Mesendoderm (in vitro differentiated cells): ENCODE data around the gene ZNF268.

Experiments
- DNase-seq: peaks from one replicate; pipeline ENCODE4 v3.0.0; 2013
- H2AK5ac ChIP-seq: 2 replicates; pipeline ENCODE4 v1.6.1; 2013; ENCODE audit warnings: low read length, inconsistent platforms
- H2BK120ac ChIP-seq: 2 replicates; pipeline ENCODE4 v1.6.1; 2013; ENCODE audit warnings: low read depth, mild to moderate bottlenecking, low read length, moderate library complexity, mixed read lengths
- H2BK15ac ChIP-seq: replicated peaks from 2 replicates; pipeline ENCODE4 v1.6.1; 2013; ENCODE audit warnings: low read depth, mild to moderate bottlenecking, moderate library complexity
- H2BK5ac ChIP-seq: 2 replicates; pipeline ENCODE4 v1.6.1; 2013; ENCODE audit warnings: low read length, inconsistent platforms
- H3K18ac ChIP-seq: 2 replicates; pipeline ENCODE4 v1.6.1; 2013; ENCODE audit warnings: mild to moderate bottlenecking, low read length, mixed read lengths
- H3K23ac ChIP-seq: one replicate; pipeline ENCODE4 v1.6.1; 2013; ENCODE audit warnings: low read length
- H3K27ac ChIP-seq: 2 replicates; pipeline ENCODE4 v1.5.1; 2013; ENCODE audit warnings: low read depth, mild to moderate bottlenecking, inconsistent platforms, low read length, moderate library complexity
- H3K27me3 ChIP-seq: 2 replicates; pipeline ENCODE4 v1.6.1; 2013; ENCODE audit warnings: low read length, control low read depth, mild to moderate bottlenecking, inconsistent platforms; ENCODE audit not compliant: insufficient read depth, poor library complexity
- H3K36me3 ChIP-seq: 2 replicates; pipeline ENCODE4 v1.6.1; 2013; ENCODE audit warnings: low read length, inconsistent platforms; ENCODE audit not compliant: control insufficient read depth, insufficient read depth
- H3K4ac ChIP-seq: one replicate; pipeline ENCODE4 v1.6.1; 2013; ENCODE audit warnings: low read depth, mild to moderate bottlenecking, low read length, moderate library complexity
- H3K4me1 ChIP-seq: 2 replicates; pipeline ENCODE4 v1.6.1; 2013; ENCODE audit warnings: low read depth, low read length, inconsistent platforms; ENCODE audit not compliant: control insufficient read depth
- H3K4me2 ChIP-seq: 2 replicates; pipeline ENCODE4 v1.6.1; 2013; ENCODE audit warnings: low read length
- H3K4me3 ChIP-seq: 2 replicates; pipeline ENCODE4 v1.5.1; 2013; ENCODE audit warnings: mild to moderate bottlenecking, low read length
- H3K56ac ChIP-seq: one replicate; pipeline ENCODE4 v1.6.1; 2013; ENCODE audit warnings: low read length
- H3K79me1 ChIP-seq: 2 replicates; pipeline ENCODE4 v1.6.1; 2013; ENCODE audit warnings: low read length, inconsistent platforms
- H3K79me2 ChIP-seq: 2 replicates; pipeline ENCODE4 v1.6.1; 2013; ENCODE audit warnings: mild to moderate bottlenecking, low read length; ENCODE audit not compliant: control insufficient read depth, insufficient read depth
- H3K9ac ChIP-seq: 2 replicates; pipeline ENCODE4 v1.6.1; 2013; ENCODE audit warnings: low read length, inconsistent platforms
- H4K5ac ChIP-seq: one replicate; pipeline ENCODE4 v1.6.1; 2013; ENCODE audit warnings: low read length
- H4K8ac ChIP-seq: one replicate; pipeline ENCODE4 v1.6.1; 2013; ENCODE audit warnings: low read depth, mild to moderate bottlenecking, control low read depth, low read length, moderate library complexity
- WGBS: extraction: QIAGEN DNeasy Blood & Tissue Kit; methylation state at CpG from one replicate; pipeline ENCODE4 v1.1.7; 2013; ENCODE audit warnings: low lambda C conversion rate, missing lambda C conversion rate; ENCODE audit not compliant: insufficient coverage; ENCODE audit errors: extremely low coverage; 5-methylcytosine and 5-hydroxymethylcytosine counted together

ZNF268 gene

DNA sequence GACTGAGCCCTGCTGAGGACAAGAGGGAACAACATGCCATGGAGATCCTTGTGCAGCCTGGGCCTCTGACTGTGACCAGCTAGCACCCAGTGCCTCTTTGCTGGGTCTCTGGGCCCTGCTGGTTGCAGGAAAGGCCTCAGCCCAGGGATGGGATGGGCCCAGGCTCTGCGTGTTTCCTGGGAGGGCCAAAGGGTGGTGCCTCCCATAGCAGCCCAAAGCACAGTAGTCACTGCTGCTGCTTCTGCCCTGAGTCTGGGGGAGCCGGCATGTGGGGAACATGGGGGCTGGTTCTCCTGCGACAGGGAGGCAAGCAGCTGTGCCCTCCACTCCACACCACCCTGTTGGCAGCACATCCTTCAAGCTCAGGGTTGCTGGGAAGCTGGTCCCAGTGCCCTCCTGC, 35.9 kb downstream of the ZNF268 start:
- Histone ChIP-seq H3K4ac (no peak overlapping the region), H2BK120ac (no peak overlapping the region), H4K5ac (no peak overlapping the region), H3K23ac (no peak overlapping the region), H3K18ac (no peak overlapping the region), H3K36me3 (no peaks in the 10 kb centered on the region), H3K56ac (no peak overlapping the region), H2BK15ac (no peak overlapping the region), H3K4me1 (no peaks in the 10 kb centered on the region), H3K9ac (no peak overlapping the region), H3K4me3 (no peak overlapping the region), H3K79me1 (no peaks in the 10 kb centered on the region), H4K8ac (no peak overlapping the region), H3K27ac (no peak overlapping the region), H3K4me2 (no peak overlapping the region), H2AK5ac (no peak overlapping the region), H3K79me2 (no peaks in the 10 kb centered on the region), H3K27me3 (no peaks in the 10 kb centered on the region), H2BK5ac (no peak overlapping the region)
- DNase-seq, result no peak
- no CpG with 5 or more reads among the region's 3 CpGs for WGBS

- Histone ChIP-seq H3K23ac (no peak overlapping the region), H3K4me3 (no peak overlapping the region), H4K5ac (no peak overlapping the region), H2BK15ac (no peak overlapping the region), H3K27ac (no peak overlapping the region), H4K8ac (no peak overlapping the region), H3K4me2 (no peak overlapping the region), H3K56ac (no peak overlapping the region), H3K4me1 (no peaks in the 10 kb centered on the region), H3K4ac (no peak overlapping the region), H3K9ac (no peak overlapping the region), H3K18ac (no peak overlapping the region), H3K36me3 (no peaks in the 10 kb centered on the region), H3K79me1 (no peaks in the 10 kb centered on the region), H2BK120ac (no peak overlapping the region), H3K79me2 (no peaks in the 10 kb centered on the region), H2BK5ac (no peak overlapping the region), H2AK5ac (no peak overlapping the region), H3K27me3 (no peaks in the 10 kb centered on the region)
- no peak for DNase-seq
- WGBS, result no CpG with 5 or more reads among the region's 6 CpGs
Observed at GRCh38 chr12:133220521-133220920, 39.2 kb downstream of the ZNF268 start.

- Histone ChIP-seq H3K4ac (no peak overlapping the region), H2BK15ac (no peak overlapping the region), H3K4me3 (no peak overlapping the region), H3K79me2 (no peaks in the 10 kb centered on the region), H3K9ac (no peak overlapping the region), H3K36me3 (no peaks in the 10 kb centered on the region), H3K56ac (no peak overlapping the region), H2BK120ac (no peak overlapping the region), H3K18ac (no peak overlapping the region), H3K27me3 (no peaks in the 10 kb centered on the region), H3K4me1 (no peaks in the 10 kb centered on the region), H4K5ac (no peak overlapping the region), H2BK5ac (no peak overlapping the region), H3K4me2 (no peak overlapping the region), H3K79me1 (no peaks in the 10 kb centered on the region), H3K27ac (no peak overlapping the region), H4K8ac (no peak overlapping the region), H2AK5ac (no peak overlapping the region), H3K23ac (no peak overlapping the region)
- no peak for DNase-seq
- no CpG with 5 or more reads among the region's 16 CpGs for WGBS
Observed at GRCh38 chr12:133221241-133221640, 39.9 kb downstream of the ZNF268 start.

- no peak overlapping the region for H3K18ac ChIP-seq
- no peak overlapping the region for H2BK15ac ChIP-seq
- H2AK5ac ChIP-seq, result no peak overlapping the region
- no peak overlapping the region for H3K4me2 ChIP-seq
- no peak overlapping the region for H3K4me3 ChIP-seq
- H4K5ac ChIP-seq, result no peak overlapping the region
- H3K79me1 ChIP-seq, result no peaks in the 10 kb centered on the region
- H3K4ac ChIP-seq, result no peak overlapping the region
- H3K27me3 ChIP-seq, result no peaks in the 10 kb centered on the region
- no peak overlapping the region for H3K23ac ChIP-seq
- H2BK5ac ChIP-seq, result no peak overlapping the region
- H3K36me3 ChIP-seq, result no peaks in the 10 kb centered on the region
- no peak overlapping the region for H3K9ac ChIP-seq
- H3K79me2 ChIP-seq, result no peaks in the 10 kb centered on the region
- no peaks in the 10 kb centered on the region for H3K4me1 ChIP-seq
- H4K8ac ChIP-seq, result no peak overlapping the region
- no CpG with 5 or more reads among the region's 10 CpGs for WGBS
- no peak for DNase-seq
- no peak overlapping the region for H3K27ac ChIP-seq
- no peak overlapping the region for H3K56ac ChIP-seq
- no peak overlapping the region for H2BK120ac ChIP-seq
Observed at GRCh38 chr12:133222211-133222610, 40.9 kb downstream of the ZNF268 start.

GRCh38 chr12:133225527-133225926, 44.2 kb downstream of the ZNF268 start:
- Histone ChIP-seq H3K36me3 (no peaks in the 10 kb centered on the region), H3K79me1 (no peaks in the 10 kb centered on the region), H2BK15ac (no peak overlapping the region), H2AK5ac (no peak overlapping the region), H3K4me3 (no peak overlapping the region), H4K8ac (no peak overlapping the region), H3K56ac (no peak overlapping the region), H3K79me2 (no peaks in the 10 kb centered on the region), H3K9ac (no peak overlapping the region), H3K27ac (no peak overlapping the region), H3K18ac (no peak overlapping the region), H3K4me2 (no peak overlapping the region), H3K23ac (no peak overlapping the region), H2BK5ac (no peak overlapping the region), H2BK120ac (no peak overlapping the region), H3K27me3 (no peaks in the 10 kb centered on the region), H3K4ac (no peak overlapping the region), H3K4me1 (no peaks in the 10 kb centered on the region), H4K5ac (no peak overlapping the region)
- DNase-seq, result no peak
- WGBS, result no CpG with 5 or more reads among the region's 4 CpGs

DNA sequence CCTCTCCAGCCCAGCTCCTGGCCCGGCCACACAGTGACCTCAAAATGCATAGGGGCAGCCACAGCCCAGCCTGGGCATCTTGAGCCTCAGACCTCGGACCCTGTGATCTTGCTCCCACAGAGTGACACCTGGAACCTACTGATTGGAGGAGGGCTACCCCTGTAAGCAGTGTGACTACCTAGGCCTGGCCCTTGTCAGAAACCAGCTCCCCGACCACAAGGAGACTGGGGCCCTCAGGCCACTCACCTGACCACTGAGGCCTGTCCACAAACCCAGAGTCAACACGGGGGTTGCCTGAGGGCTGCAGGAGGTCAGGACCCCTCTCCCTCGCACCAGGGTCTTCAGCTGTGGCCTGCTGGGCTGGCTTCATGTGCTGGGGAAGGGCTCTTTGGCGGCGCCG, 45.4 kb downstream of the ZNF268 start:
- no peak for DNase-seq
- WGBS, result no CpG with 5 or more reads among the region's 8 CpGs
- no peak overlapping the region for H3K4me3 ChIP-seq

More for the DNA sequence above, 45.4 kb downstream of the ZNF268 start:
- H2AK5ac ChIP-seq, result no peak overlapping the region
- no peak overlapping the region for H3K18ac ChIP-seq
- no peaks in the 10 kb centered on the region for H3K79me1 ChIP-seq
- H4K8ac ChIP-seq, result no peak overlapping the region
- no peak overlapping the region for H3K56ac ChIP-seq
- H3K23ac ChIP-seq, result no peak overlapping the region
- H3K36me3 ChIP-seq, result no peaks in the 10 kb centered on the region
- H4K5ac ChIP-seq, result no peak overlapping the region
- no peak overlapping the region for H3K27ac ChIP-seq
- no peak overlapping the region for H3K4me2 ChIP-seq
- H3K4ac ChIP-seq, result no peak overlapping the region
- H3K79me2 ChIP-seq, result no peaks in the 10 kb centered on the region
- no peak overlapping the region for H2BK5ac ChIP-seq
- no peak overlapping the region for H2BK15ac ChIP-seq
- no peak overlapping the region for H3K9ac ChIP-seq
- H3K27me3 ChIP-seq, result no peaks in the 10 kb centered on the region
- H2BK120ac ChIP-seq, result no peak overlapping the region
- no peaks in the 10 kb centered on the region for H3K4me1 ChIP-seq
